ENCODE results near the gene TBC1D22A. TPM values are rescaled to one million over a fixed set of nuclear protein-coding genes. Genes with fewer than 3 reads are reported as not detected.

TBC1D22A gene
- total RNA-seq, 1 experiment from 2014 or later = 14.3 TPM

DNA sequence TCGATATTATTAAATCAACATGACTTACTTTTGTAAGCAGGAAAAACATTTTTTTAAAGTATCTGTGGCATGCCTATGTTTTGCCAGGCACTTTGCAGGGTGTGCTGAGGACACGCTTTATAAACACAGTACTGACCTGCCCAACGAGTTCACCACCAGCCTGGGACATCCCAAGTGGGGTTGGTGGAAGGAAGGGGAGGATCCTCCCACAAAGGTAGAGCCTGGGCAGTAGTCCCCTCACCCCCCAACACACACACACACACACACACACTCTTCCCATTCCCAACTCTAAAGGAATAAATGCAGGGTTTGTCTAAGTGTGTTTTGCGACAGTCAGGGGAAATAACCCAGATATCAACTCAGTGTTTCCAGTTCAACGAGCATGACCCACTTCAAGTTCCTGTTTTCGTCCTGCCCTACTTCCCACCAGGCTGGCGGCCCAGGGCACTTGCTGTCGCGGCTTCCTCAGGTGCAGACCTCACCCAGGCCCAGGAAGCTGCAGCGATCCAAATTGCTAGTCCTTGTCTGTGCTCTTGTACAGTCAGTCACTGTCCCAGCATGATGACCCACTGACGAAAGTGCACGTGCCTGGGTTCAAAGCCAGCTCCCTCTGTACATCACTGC is 27.5 kb upstream of the TBC1D22A start:
- DNase-seq (no peak), ATAC-seq (no peak)
- TF ChIP-seq EZH2phosphoT487 (IDR thresholded peaks at IDR 0.05; ENCODE audit: borderline replicate concordance, low read length) (no peak), EZH2 (IDR thresholded peaks at IDR 0.05; ENCODE audit: low read length, unreplicated experiment) (no peak)
- TF ChIP-seq, protein P1, sequence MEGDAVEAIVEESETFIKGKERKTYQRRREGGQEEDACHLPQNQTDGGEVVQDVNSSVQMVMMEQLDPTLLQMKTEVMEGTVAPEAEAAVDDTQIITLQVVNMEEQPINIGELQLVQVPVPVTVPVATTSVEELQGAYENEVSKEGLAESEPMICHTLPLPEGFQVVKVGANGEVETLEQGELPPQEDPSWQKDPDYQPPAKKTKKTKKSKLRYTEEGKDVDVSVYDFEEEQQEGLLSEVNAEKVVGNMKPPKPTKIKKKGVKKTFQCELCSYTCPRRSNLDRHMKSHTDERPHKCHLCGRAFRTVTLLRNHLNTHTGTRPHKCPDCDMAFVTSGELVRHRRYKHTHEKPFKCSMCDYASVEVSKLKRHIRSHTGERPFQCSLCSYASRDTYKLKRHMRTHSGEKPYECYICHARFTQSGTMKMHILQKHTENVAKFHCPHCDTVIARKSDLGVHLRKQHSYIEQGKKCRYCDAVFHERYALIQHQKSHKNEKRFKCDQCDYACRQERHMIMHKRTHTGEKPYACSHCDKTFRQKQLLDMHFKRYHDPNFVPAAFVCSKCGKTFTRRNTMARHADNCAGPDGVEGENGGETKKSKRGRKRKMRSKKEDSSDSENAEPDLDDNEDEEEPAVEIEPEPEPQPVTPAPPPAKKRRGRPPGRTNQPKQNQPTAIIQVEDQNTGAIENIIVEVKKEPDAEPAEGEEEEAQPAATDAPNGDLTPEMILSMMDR (conservative IDR thresholded peaks at IDR 0.05; ENCODE audit: low read depth, low read length) = no peak
- POLR2A ChIA-PET (ENCODE audit: unreplicated experiment) = no interaction called here
- no peak overlapping the region for H3K27ac ChIP-seq (ENCODE audit: low read length)
- H4K20me1 ChIP-seq (ENCODE audit: low read length) = no peaks in the 10 kb centered on the region
- no peaks in the 10 kb centered on the region for H3F3A ChIP-seq (ENCODE audit: low read length, unreplicated experiment)
- no peak overlapping the region for H3K4me3 ChIP-seq (ENCODE audit: low read length)
- CTCF ChIA-PET = no interaction called here
- peaks cover 22% of the 10 kb centered on the region for H3K79me2 ChIP-seq (ENCODE audit: low read length)
- BruUV-seq (replicated peaks) = no TSS peak
- no peaks in the 10 kb centered on the region for H3K36me3 ChIP-seq (ENCODE audit: low read depth, low read length)
- H3K27me3 ChIP-seq (ENCODE audit: low read length) = no peaks in the 10 kb centered on the region
- H3K9ac ChIP-seq (ENCODE audit: low read length) = no peak overlapping the region
- no peaks in the 10 kb centered on the region for H3K4me1 ChIP-seq (ENCODE audit: insufficient read depth, low read length)
- no peak overlapping the region for H3K4me2 ChIP-seq (ENCODE audit: low read length)
- H3K9me3 ChIP-seq (ENCODE audit: low read length) = no peaks in the 10 kb centered on the region
- intact Hi-C loops (cut with micrococcal nuclease) = no loop called here
- H3K9me2 ChIP-seq (replicated peaks; ENCODE audit: low read length) = no peaks in the 10 kb centered on the region
- H2AFZ ChIP-seq (ENCODE audit: low read length) = no peak overlapping the region

DNA sequence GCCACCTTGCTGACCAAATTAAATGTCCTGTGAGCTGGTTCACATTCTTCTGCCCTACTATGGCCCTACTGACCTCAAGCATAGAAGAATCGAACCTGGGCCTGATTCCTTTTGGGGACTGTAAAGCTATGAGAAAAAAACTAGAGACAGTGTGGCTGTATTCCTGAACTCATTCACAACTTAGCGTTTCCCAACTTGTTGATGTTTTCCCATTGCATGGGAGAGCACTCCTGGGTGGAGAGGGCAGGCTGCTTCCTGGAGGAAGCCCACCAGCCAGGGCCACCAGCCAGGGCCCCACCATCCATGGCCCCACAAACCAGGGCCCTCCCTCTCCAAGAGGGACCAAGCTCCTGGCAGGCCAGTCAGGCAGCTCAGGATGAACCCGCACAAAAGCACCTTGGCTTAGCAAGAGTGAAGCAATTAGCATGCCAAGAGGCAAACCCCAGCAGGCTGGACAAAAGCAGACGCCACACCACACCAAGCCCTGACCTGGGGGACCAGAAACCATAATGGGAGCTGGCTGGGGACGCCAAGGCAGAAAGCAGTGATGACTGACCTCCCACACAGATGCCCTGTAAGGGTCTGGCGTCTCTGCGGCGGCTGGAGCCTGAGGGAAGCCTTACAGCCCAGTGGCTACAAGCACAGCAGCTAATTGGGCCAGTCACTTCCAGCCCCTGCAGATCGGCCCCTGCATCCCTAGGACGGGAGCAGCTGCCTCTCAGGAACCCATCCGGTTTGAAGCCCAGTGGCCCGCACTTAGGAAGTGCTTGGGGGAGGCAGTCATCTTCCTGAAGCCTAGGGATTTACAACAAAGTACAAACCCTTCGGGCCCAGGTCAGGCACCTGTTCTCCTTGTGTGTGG is 26.5 kb upstream of the TBC1D22A start:
- no TSS peak for BruUV-seq (replicated peaks)
- Histone ChIP-seq H3K27ac (ENCODE audit: low read length) (no peak overlapping the region), H3K4me3 (ENCODE audit: low read length) (no peak overlapping the region), H3K9ac (ENCODE audit: low read length) (no peak overlapping the region), H2AFZ (ENCODE audit: low read length) (no peak overlapping the region), H3K4me1 (ENCODE audit: insufficient read depth, low read length) (no peaks in the 10 kb centered on the region), H3K27me3 (ENCODE audit: low read length) (no peaks in the 10 kb centered on the region), H3K36me3 (ENCODE audit: low read depth, low read length) (no peaks in the 10 kb centered on the region), H3F3A (ENCODE audit: low read length, unreplicated experiment) (no peaks in the 10 kb centered on the region), H4K20me1 (ENCODE audit: low read length) (no peaks in the 10 kb centered on the region), H3K4me2 (ENCODE audit: low read length) (no peak overlapping the region), H3K9me3 (ENCODE audit: low read length) (no peaks in the 10 kb centered on the region), H3K9me2 (replicated peaks; ENCODE audit: low read length) (no peaks in the 10 kb centered on the region), H3K79me2 (ENCODE audit: low read length) (peaks cover 22% of the 10 kb centered on the region)
- intact Hi-C loops (cut with micrococcal nuclease) = no loop called here
- CTCF ChIA-PET = no interaction called here
- TF ChIP-seq EZH2phosphoT487 (IDR thresholded peaks at IDR 0.05; ENCODE audit: borderline replicate concordance, low read length) = no peak
- TF ChIP-seq, protein P1 (conservative IDR thresholded peaks at IDR 0.05; ENCODE audit: low read depth, low read length) = no peak
- DNase-seq = no peak
- no peak for ATAC-seq
- POLR2A ChIA-PET (ENCODE audit: unreplicated experiment) = no interaction called here

DNA sequence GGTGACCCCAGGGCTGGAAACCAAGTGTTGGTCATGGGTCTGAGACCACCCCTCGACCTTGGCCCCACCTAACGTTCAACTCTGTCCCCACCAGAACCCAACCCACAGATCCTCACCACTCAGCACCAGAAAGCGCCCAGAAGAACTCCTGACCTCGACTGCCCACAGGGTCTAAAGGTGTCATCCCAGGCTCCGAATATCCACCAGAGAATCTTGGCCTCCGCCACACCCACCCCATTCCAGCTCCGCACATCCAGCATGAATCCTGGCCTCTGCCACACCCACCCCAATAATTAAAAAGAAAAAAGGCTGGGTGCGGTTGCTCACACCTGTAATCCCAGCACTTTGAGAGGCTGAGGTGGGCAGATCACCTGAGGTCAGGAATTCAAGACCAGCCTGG is 25.7 kb upstream of the TBC1D22A start:
- POLR2A ChIA-PET (ENCODE audit: unreplicated experiment) = no interaction called here
- intact Hi-C loops (cut with micrococcal nuclease) = no loop called here

More for the DNA sequence above, 25.7 kb upstream of the TBC1D22A start:
- Histone ChIP-seq H3K4me2 (ENCODE audit: low read length) (peak overlapping the region; percentile 94), H3K36me3 (ENCODE audit: low read depth, low read length) (no peaks in the 10 kb centered on the region), H2AFZ (ENCODE audit: low read length) (no peak overlapping the region), H3K9me3 (ENCODE audit: low read length) (no peaks in the 10 kb centered on the region), H3K9ac (ENCODE audit: low read length) (no peak overlapping the region), H3K4me3 (ENCODE audit: low read length) (peak overlapping the region; percentile 69), H3K27ac (ENCODE audit: low read length) (no peak overlapping the region), H3F3A (ENCODE audit: low read length, unreplicated experiment) (no peaks in the 10 kb centered on the region), H3K9me2 (replicated peaks; ENCODE audit: low read length) (no peaks in the 10 kb centered on the region), H3K4me1 (ENCODE audit: insufficient read depth, low read length) (no peaks in the 10 kb centered on the region), H3K79me2 (ENCODE audit: low read length) (peaks cover 22% of the 10 kb centered on the region), H4K20me1 (ENCODE audit: low read length) (no peaks in the 10 kb centered on the region), H3K27me3 (ENCODE audit: low read length) (no peaks in the 10 kb centered on the region)
- no TSS peak for BruUV-seq (replicated peaks)
- DNase-seq (no peak), ATAC-seq (no peak)
- CTCF ChIA-PET = no interaction called here
- TF ChIP-seq EZH2 (IDR thresholded peaks at IDR 0.05; ENCODE audit: low read length, unreplicated experiment) (no peak), EZH2phosphoT487 (IDR thresholded peaks at IDR 0.05; ENCODE audit: borderline replicate concordance, low read length) (no peak)
- TF ChIP-seq, protein P1 (conservative IDR thresholded peaks at IDR 0.05; ENCODE audit: low read depth, low read length) = no peak

All from PC-3 (cell line).